Neuron (in vitro differentiated cells): ENCODE measurements around the gene SLC35F1.
A peak's percentile ranks its signal among the peaks of the same experiment; 100 is the strongest.

ENCODE experiments used
- H2AFZ ChIP-seq: one replicate; pipeline ENCODE4 v1.6.1; 2013; ENCODE audit warnings: low read depth, mild to moderate bottlenecking, inconsistent platforms, low read length, moderate library complexity
- H3K27me3 ChIP-seq: one replicate; pipeline ENCODE4 v1.6.1; 2013; ENCODE audit warnings: low read length; ENCODE audit not compliant: insufficient read depth
- H3K36me3 ChIP-seq: one replicate; pipeline ENCODE4 v1.6.1; 2013; ENCODE audit warnings: low read length; ENCODE audit not compliant: insufficient read depth
- H3K4me1 ChIP-seq: one replicate; pipeline ENCODE4 v1.6.1; 2013; ENCODE audit warnings: low read length; ENCODE audit not compliant: insufficient read depth
- H3K4me3 ChIP-seq: 2 replicates; pipeline ENCODE4 v1.5.1; 2013; ENCODE audit warnings: mild to moderate bottlenecking, low read length, moderate library complexity
- H3K9me3 ChIP-seq: one replicate; pipeline ENCODE4 v1.6.1; 2013; ENCODE audit warnings: low read length

SLC35F1 gene

DNA sequence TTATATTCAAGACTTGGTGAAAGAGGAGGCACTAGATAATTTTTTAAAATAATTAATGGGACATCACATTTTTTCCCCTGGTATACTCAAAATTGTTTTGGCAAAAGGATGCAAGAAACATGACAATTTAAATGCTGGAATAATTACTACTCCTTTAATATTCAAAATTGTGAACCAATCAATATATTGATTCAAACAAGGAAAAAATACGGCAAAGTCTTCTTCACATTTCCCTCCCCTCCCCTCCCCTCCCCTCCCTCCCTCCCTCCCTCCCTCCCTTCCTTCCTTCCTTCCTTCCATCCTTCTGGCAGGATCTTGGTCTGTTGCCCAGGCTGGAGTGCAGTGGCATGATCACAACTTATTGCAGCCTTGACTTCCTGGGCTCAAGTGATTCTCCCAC lies 4.1 kb downstream of the SLC35F1 start:
- Histone ChIP-seq H3K4me3 (no peak overlapping the region), H3K36me3 (no peaks in the 10 kb centered on the region), H3K4me1 (peaks cover 6% of the 10 kb centered on the region), H2AFZ (no peak overlapping the region), H3K9me3 (no peaks in the 10 kb centered on the region), H3K27me3 (no peaks in the 10 kb centered on the region)

DNA sequence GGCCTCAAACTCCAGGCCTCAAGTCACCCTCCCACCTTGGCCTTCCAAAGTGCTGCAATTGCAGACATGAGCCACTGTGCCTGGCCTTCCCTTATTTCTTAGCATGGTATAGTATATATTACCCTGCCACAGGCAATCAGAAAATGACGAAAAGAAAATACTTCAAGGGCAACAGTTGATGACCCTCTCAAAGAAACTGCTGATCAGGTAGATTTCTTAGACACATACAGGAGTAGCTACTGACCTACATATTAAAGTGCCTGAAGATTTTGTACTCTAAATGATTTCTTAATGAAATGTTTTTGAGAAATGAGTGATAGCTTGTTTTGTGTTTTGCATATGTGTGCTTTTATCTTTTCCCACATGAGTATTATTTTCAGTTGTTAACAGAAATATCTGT lies 4.6 kb downstream of the SLC35F1 start:
- Histone ChIP-seq H3K4me1 (peaks cover 6% of the 10 kb centered on the region), H2AFZ (no peak overlapping the region), H3K4me3 (no peak overlapping the region), H3K9me3 (no peaks in the 10 kb centered on the region), H3K27me3 (no peaks in the 10 kb centered on the region), H3K36me3 (no peaks in the 10 kb centered on the region)

DNA sequence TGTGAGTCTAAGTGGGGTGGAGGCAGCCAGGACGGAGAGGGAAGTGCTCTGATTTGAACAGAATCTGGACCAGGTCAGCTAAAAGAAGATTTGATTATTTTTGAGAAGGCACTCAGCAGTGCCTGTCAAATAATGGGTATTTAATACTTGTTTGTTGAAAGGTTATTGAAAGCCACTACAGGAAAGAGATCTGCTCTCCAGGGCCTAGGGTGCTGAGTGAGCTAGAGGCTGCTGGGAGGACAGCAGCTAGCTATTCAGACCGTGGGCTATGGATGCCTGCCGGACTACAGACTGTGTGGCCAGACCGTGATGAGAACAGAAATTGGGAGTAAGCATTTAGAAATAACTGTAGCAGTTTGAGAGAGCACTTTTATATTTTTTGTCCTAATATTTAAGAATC lies 8.8 kb downstream of the SLC35F1 start:
- Histone ChIP-seq H3K36me3 (no peaks in the 10 kb centered on the region), H3K4me3 (no peak overlapping the region), H2AFZ (no peak overlapping the region), H3K4me1 (peaks cover 17% of the 10 kb centered on the region), H3K27me3 (no peaks in the 10 kb centered on the region), H3K9me3 (no peaks in the 10 kb centered on the region)

DNA sequence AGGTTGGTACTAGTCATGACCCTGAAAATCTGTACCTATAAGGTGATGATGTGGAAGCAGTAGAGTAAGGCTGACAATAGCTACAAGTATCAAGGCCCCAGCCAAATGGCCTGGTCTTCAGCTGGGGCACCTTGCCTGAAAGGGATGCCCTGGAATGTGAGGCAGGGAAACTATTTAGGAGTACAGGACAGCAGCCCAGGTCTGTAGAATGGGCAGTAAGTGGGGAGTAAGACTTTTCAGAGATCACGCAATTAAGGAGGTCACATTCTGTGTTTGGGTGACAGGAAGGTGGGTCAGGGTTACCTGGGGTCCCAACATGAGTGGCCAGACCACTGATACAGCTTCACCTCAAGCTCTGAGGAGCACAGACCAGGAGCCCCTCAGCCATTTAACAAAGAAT lies 9.4 kb downstream of the SLC35F1 start:
- no peaks in the 10 kb centered on the region for H3K36me3 ChIP-seq
- peaks cover 18% of the 10 kb centered on the region for H3K4me1 ChIP-seq
- H3K4me3 ChIP-seq = no peak overlapping the region
- no peak overlapping the region for H2AFZ ChIP-seq
- H3K27me3 ChIP-seq = no peaks in the 10 kb centered on the region
- H3K9me3 ChIP-seq = no peaks in the 10 kb centered on the region

DNA sequence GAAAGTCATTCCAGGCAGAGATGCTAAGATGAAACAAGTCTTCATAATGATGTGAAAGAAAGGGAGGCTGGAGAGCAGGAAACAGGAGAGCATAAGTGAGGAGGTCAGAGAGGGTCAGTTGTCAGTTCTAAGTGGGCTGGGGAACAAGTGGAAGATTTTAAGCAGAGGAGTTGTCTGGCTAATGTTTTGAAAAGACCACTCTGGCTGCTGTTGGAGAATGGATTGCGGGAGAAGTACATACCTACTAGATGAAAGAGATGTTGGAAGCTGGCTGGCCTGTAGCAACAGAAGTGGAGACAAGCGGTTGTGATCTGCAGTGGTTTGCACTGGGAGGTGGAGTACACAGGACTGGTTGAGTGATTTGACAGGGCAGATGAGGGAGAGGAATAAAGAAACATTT lies 10.1 kb downstream of the SLC35F1 start:
- no peaks in the 10 kb centered on the region for H3K27me3 ChIP-seq
- no peak overlapping the region for H2AFZ ChIP-seq
- H3K36me3 ChIP-seq = no peaks in the 10 kb centered on the region
- peaks cover 18% of the 10 kb centered on the region for H3K4me1 ChIP-seq
- H3K9me3 ChIP-seq = no peaks in the 10 kb centered on the region
- H3K4me3 ChIP-seq = no peak overlapping the region

DNA sequence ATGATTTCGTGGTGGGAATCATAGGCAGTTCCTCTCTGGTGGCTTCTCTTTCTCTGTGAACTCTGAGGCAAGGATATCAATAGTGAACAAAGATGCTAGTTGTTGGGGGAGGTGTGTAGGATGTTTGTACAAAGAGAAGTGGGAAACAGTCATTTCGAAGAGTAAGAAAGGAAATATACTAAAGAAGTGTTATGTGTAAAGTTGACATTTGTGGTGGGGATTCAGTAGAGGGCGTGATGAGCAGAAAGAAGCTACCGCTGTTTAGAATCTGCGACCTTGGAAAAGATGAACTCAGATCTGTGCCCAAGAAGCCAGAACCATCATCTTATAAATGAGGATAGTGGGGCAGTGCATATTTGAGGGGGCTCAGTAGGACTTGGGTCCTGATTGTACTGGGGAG lies 11.4 kb downstream of the SLC35F1 start:
- no peak overlapping the region for H2AFZ ChIP-seq
- peaks cover 18% of the 10 kb centered on the region for H3K4me1 ChIP-seq
- H3K4me3 ChIP-seq = no peak overlapping the region
- H3K36me3 ChIP-seq = no peaks in the 10 kb centered on the region
- no peaks in the 10 kb centered on the region for H3K9me3 ChIP-seq
- no peaks in the 10 kb centered on the region for H3K27me3 ChIP-seq

DNA sequence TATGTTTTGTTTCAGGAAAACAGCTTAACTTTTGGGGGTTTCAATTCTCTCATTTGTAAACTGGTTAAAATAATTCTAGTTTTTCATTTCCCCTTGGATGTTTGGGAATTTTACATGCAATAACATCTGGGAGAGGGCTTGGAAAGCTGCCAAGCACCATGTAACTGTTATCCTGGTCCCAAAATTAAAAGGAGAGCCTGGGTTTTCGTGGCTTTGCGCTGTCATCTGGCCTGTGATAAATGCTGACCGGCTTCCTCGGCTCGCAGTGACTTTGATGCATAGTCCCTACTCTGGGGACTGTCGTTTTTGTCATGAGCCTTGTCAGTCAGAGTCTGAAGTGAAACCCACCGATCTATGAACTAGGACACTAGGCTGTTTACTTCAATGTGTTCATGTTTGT lies 12.2 kb downstream of the SLC35F1 start:
- Histone ChIP-seq H3K4me1 (peaks cover 18% of the 10 kb centered on the region), H2AFZ (no peak overlapping the region), H3K27me3 (no peaks in the 10 kb centered on the region), H3K9me3 (no peaks in the 10 kb centered on the region), H3K36me3 (no peaks in the 10 kb centered on the region), H3K4me3 (peak overlapping the region; percentile 67)

DNA sequence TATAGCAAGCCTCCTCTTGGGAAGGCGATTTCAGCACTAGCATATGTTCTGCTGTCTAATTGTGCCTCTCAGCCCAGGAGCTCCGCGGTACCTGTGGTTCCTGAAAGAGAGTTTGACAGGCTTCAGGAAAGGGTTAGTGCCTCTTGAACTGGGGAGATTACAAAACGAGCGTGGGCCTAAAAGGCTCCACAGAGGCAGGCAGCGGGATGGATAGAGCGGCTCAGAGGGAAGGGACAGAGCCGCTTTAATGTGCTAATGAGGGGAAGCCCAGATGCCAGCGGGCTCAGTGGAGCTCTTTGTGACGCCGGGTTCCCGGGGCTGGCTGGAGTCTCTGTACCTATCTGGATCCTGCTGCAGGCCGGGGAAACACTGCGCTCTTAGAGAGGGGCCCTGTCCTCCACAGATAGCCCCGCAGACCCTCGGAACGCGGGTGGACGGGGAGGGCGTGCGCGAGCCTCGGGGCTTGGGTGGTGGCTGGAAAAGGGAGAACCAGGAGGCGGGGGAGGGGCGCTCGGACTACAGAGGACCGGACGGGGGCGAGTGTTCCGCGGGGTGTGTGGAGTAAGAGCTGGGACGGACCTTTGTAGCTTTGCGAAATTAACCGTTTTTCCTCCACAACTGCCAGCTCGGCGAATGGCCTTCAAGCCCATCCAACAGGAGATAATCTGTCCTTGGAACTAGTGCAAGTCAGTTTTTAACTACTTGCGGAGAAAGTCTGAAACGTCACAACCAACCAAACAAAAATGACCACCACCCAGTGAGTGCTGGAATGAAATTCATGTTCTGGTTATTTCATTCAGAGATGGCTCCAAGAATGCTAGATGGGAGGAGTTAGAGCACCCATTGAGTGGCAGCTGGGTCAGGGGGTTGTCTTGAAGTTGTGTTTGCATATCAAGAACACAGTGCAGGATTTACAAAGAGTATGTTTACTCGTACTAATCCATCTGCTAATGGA lies 13.0 kb downstream of the SLC35F1 start:
- no peaks in the 10 kb centered on the region for H3K36me3 ChIP-seq
- peak overlapping the region; percentile 67 for H3K4me3 ChIP-seq

DNA sequence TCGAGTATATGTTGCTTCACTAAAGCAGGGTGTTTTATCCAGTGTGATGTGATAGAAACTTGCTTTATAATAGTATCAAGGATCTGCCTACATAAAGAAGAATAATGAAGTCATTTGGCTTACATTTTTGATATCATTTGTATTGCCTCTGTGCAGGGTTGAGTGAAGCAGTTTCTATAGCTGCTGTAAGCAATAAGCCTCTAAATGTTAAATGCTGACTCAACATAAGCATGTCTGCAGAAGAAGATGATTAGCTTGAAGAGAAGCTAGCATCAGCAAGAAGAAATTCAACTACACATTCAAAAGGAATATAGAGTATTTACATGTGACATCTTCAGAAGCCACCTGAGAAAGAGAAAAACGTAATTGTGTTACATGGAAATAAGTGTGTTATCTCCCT lies 17.6 kb downstream of the SLC35F1 start:
- no peak overlapping the region for H2AFZ ChIP-seq
- H3K4me1 ChIP-seq = peaks cover 7% of the 10 kb centered on the region
- H3K4me3 ChIP-seq = no peak overlapping the region
- H3K36me3 ChIP-seq = no peaks in the 10 kb centered on the region
- peaks cover 6% of the 10 kb centered on the region for H3K9me3 ChIP-seq
- no peaks in the 10 kb centered on the region for H3K27me3 ChIP-seq

More for the DNA sequence above, 13.0 kb downstream of the SLC35F1 start:
- no peaks in the 10 kb centered on the region for H3K27me3 ChIP-seq
- peak overlapping the region; percentile 85 for H2AFZ ChIP-seq
- H3K4me1 ChIP-seq = peaks cover 18% of the 10 kb centered on the region
- H3K9me3 ChIP-seq = no peaks in the 10 kb centered on the region

DNA sequence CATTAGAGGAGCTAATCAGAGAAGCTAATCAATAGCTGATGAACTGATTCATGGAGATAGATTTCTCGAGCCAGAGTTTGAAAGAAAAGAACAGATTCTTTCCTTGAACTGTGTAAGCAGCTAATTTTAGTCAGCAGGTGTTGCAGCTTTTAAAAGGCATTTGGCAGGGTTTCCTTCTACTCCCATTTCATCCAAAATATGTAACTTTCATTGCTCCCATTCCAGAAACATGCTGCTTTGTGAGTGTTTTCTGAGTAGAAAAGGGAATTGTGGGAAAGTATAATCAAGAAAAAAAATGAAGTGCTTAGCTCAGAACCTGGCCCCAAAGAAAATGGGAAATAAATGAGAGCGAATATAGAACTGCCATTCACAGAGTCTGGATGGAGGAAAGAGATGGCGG lies 20.8 kb downstream of the SLC35F1 start:
- Histone ChIP-seq H2AFZ (no peak overlapping the region), H3K4me1 (no peaks in the 10 kb centered on the region), H3K36me3 (no peaks in the 10 kb centered on the region), H3K4me3 (no peak overlapping the region), H3K9me3 (peaks cover 6% of the 10 kb centered on the region), H3K27me3 (no peaks in the 10 kb centered on the region)

DNA sequence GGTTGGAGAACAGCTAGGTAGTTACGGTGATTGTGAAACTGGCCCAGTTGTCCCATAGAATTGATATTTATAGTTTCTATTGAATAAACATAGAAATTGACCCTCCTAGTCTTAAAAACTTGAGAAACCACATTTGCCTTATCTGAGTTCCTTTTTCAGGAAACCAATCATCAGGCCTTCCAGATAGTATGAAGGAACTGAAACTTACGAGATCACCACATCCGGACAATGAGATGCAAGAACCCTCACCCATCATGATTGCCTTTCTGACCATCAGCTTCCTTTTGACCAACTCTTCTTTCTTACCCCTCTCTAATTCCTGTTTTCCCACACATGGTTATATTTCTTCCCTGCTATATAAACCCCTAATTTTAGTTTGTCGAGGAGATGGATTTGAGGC lies 21.8 kb downstream of the SLC35F1 start:
- peaks cover 6% of the 10 kb centered on the region for H3K9me3 ChIP-seq
- peaks cover 8% of the 10 kb centered on the region for H3K4me1 ChIP-seq
- H3K27me3 ChIP-seq = no peaks in the 10 kb centered on the region
- no peak overlapping the region for H2AFZ ChIP-seq
- no peaks in the 10 kb centered on the region for H3K36me3 ChIP-seq
- H3K4me3 ChIP-seq = no peak overlapping the region

DNA sequence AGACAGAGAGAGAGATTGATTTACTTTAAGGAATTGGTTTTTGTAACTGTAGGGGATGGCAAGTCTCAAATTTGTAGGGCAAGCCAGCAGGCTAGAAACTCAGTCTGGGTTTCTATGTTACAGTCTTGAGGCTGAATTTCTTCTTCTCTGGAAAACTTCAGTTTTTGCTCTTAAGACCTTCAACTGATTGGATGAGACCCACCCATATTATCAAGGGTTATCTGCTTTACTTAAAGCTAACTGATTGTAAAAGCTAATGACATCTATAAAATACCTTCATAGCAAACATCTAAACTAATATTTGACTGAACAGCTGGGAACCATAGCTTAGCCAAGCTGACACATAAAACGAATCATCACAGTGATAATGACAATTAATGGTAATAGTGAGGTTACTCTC lies 22.4 kb downstream of the SLC35F1 start:
- H3K4me1 ChIP-seq = peaks cover 10% of the 10 kb centered on the region
- H3K4me3 ChIP-seq = no peak overlapping the region
- H2AFZ ChIP-seq = no peak overlapping the region
- H3K9me3 ChIP-seq = peaks cover 6% of the 10 kb centered on the region
- no peaks in the 10 kb centered on the region for H3K36me3 ChIP-seq
- no peaks in the 10 kb centered on the region for H3K27me3 ChIP-seq

DNA sequence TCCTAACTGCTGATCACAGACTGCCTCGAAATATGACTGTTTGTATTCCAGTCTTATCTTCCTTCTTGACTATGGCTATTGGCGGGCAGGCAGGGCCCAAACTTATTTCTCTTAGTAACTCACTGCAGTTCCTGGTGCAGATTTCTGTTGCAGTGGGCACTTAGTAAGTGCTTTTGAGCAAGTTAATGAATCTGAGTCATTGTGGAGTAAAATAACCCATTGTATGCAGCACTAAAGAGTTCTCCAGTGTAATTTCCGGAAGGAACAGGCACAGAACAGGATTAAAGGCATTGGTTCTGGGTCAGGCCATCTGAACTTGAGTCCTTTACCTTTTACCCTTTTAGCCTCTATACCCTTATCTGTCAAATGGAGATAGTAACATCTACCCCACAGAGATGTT lies 23.6 kb downstream of the SLC35F1 start:
- no peaks in the 10 kb centered on the region for H3K36me3 ChIP-seq
- H3K4me3 ChIP-seq = no peak overlapping the region
- H2AFZ ChIP-seq = no peak overlapping the region
- H3K27me3 ChIP-seq = no peaks in the 10 kb centered on the region
- peaks cover 10% of the 10 kb centered on the region for H3K4me1 ChIP-seq
- peaks cover 6% of the 10 kb centered on the region for H3K9me3 ChIP-seq

DNA sequence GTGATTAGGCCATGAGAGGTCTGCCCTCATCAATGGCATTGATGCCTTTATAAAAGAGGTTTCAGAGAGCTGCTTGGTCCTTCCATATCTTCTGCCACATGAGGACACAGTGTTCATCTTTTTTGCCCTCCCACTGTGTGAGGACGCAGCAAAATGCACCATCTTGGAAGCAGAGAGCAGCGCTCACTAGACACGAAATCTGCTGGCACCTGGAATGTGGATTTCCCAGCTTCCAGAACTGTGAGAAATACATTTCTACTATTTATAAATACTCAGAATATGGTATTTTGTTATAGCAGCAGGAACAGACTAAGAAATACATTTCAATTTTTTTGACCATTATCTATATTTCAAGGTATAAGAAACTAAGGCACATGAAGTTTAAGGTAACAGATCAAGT lies 24.9 kb downstream of the SLC35F1 start:
- Histone ChIP-seq H3K36me3 (no peaks in the 10 kb centered on the region), H3K4me1 (peaks cover 10% of the 10 kb centered on the region), H3K4me3 (no peak overlapping the region), H3K9me3 (peaks cover 6% of the 10 kb centered on the region), H3K27me3 (no peaks in the 10 kb centered on the region), H2AFZ (no peak overlapping the region)
